Upper lobe of left lung (tissue), 6 donors: ENCODE data around the gene INMT. TPM values are rescaled to one million over a fixed set of nuclear protein-coding genes. Genes with fewer than 3 reads are reported as not detected.
A peak's percentile ranks its signal among the peaks of the same experiment; 100 is the strongest.

ENCODE experiments used
- ATAC-seq, 2 donors: fragments of 200-7000 bp; cut with Tn5 transposase; one replicate each; pipeline ENCODE4 v1.9.1; 2022; ENCODE audit warnings: mild to moderate bottlenecking in 2 of 2, moderate library complexity in 2 of 2; ENCODE audit not compliant: low FRiP score in 2 of 2
- DNase-seq, 2 donors: peaks; one replicate each; pipeline ENCODE4 v3.0.0-alpha.2; 2019 to 2020
- H3K27ac ChIP-seq, 4 donors: fragments of 200-600 bp; sonication (generic); one replicate each; pipeline ENCODE4 v1.5.1; 2016 to 2019
- H3K27me3 ChIP-seq, 4 donors: fragments of 200-600 bp; sonication (generic); one replicate each; pipeline ENCODE4 v1.5.1; 2017 to 2019
- H3K36me3 ChIP-seq, 4 donors: fragments of 200-600 bp; sonication (generic); one replicate each; pipeline ENCODE4 v1.5.1; 2016 to 2019
- H3K4me1 ChIP-seq, 4 donors: fragments of 200-600 bp; sonication (generic); one replicate each; pipeline ENCODE4 v1.5.1; 2018 to 2019
- H3K4me3 ChIP-seq, 4 donors: fragments of 200-600 bp; sonication (generic); one replicate each; pipeline ENCODE4 v1.5.1; 2017 to 2019; ENCODE audit warnings: mild to moderate bottlenecking in 2 of 4, moderate library complexity in 1 of 4
- H3K9me3 ChIP-seq, 4 donors: fragments of 200-600 bp; sonication (generic); one replicate each; pipeline ENCODE4 v1.5.1; 2018 to 2019
- EP300 ChIP-seq, 4 donors: sonication (generic); formaldehyde crosslinking; IDR thresholded peaks; one replicate each; pipeline ENCODE4 v1.5.1; 2017; ENCODE audit warnings: antibody characterized with exemption in 4 of 4, control low read depth in 2 of 4
- POLR2A ChIP-seq, 4 donors: fragments of 450-650 bp; IDR thresholded peaks; one replicate each; pipeline ENCODE4 v1.5.1; 2016 to 2017; ENCODE audit warnings: antibody characterized with exemption in 4 of 4, mild to moderate bottlenecking in 2 of 4
- POLR2AphosphoS5 ChIP-seq, 2 donors: sonication (generic); formaldehyde crosslinking; IDR thresholded peaks; one replicate each; pipeline ENCODE4 v1.5.1; 2017; ENCODE audit warnings: antibody characterized with exemption in 2 of 2
- WGBS, 2 donors: methylation state at CpG; one replicate each; pipeline ENCODE4 v1.1.5; 2017 to 2018; 5-methylcytosine and 5-hydroxymethylcytosine counted together
- total RNA-seq, 6 donors: library from RNA; depleted of rRNA in 4 of 6; stranded (reverse); fragments of >200 nt in 4 of 6; gene quantifications; one replicate each; pipeline versions ENCODE4 v1.1.0 to v1.2.1, GENCODE V29; 2016 to 2021
- TF ChIP-seq, protein P1 (sequence below), 6 experiments: fragments of 450-650 bp in 4 of 6; fragments of 200-600 bp in 2 of 6; sonication (generic) in 2 of 6; IDR thresholded peaks; one replicate each; pipeline ENCODE4 v1.5.1; 2016 to 2019; ENCODE audit warnings: antibody characterized with exemption in 6 of 6
- donor health status: DM: no; HTN: no; CAD: no; lungs with moderate emphysema.
- donor health status: DM: no; HTN: yes; CAD: no; lungs with severe emphysema.

Gene INMT
- total RNA-seq, 6 donors from 2014 or later: 70.5 to 447 (median 322) TPM

DNA sequence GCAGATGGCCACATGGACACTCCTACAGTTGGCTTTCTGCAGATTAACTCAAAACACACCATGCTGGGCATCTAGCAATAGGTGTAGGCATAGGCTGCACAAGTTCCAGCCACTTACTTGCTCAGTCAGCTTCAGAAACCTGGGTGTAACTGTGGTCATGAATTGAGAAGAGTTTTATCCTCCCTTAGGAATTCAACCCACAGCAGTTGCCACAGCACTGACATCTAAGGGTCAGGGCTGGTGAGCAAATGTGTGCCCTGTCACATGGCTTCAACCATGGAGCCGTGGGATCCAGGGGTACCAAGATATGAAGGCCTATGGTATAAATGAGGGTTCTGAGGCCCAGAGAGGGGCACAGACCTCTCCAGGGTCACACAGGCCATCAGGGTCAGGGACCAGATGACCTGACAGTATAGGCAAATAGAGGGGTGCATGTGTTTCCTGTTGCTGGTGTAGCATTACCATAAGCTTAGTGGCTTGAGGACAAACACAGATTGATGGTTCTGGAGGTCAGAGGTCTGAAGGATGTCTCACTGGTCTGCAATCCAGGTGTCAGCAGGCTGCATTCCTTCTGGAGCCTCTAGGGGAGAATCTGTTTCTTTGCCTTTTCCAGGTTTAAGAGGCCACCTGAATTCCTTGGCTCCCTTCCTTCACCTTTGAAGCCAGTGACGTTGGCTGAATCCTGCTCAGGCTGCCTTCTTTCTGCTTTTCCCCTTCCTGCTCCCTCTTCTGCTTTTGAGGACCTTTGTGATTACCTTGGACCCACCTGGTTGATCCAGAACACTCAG, 43.4 kb downstream of the INMT start:
- DNase-seq (no peak), ATAC-seq (no peak)
- Histone ChIP-seq H3K9me3 (no peaks in the 10 kb centered on the region), H3K4me1 (peaks cover 6 to 20% (median 18%) of the 10 kb centered on the region in 4 donors), H3K27me3 (no peaks in the 10 kb centered on the region), H3K27ac (peak overlapping the region in 3 of 4 donors; percentile 13 to 50 (median 37)), H3K36me3 (peaks cover 0 to 15% (median 6%) of the 10 kb centered on the region in 4 donors), H3K4me3 (no peak overlapping the region)
- TF ChIP-seq EP300 (IDR thresholded peaks at IDR 0.05) (no peak), POLR2AphosphoS5 (IDR thresholded peaks at IDR 0.05) (no peak), POLR2A (IDR thresholded peaks at IDR 0.05) (no peak)
- TF ChIP-seq, protein P1, sequence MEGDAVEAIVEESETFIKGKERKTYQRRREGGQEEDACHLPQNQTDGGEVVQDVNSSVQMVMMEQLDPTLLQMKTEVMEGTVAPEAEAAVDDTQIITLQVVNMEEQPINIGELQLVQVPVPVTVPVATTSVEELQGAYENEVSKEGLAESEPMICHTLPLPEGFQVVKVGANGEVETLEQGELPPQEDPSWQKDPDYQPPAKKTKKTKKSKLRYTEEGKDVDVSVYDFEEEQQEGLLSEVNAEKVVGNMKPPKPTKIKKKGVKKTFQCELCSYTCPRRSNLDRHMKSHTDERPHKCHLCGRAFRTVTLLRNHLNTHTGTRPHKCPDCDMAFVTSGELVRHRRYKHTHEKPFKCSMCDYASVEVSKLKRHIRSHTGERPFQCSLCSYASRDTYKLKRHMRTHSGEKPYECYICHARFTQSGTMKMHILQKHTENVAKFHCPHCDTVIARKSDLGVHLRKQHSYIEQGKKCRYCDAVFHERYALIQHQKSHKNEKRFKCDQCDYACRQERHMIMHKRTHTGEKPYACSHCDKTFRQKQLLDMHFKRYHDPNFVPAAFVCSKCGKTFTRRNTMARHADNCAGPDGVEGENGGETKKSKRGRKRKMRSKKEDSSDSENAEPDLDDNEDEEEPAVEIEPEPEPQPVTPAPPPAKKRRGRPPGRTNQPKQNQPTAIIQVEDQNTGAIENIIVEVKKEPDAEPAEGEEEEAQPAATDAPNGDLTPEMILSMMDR (IDR thresholded peaks at IDR 0.05): peak in 1 of 6 experiments; percentile 35
- 62 to 78% methylated on average over 2 of the region's 2 CpGs for WGBS, 2 donors

GRCh38 chr7:30796105-30796869, 44.4 kb downstream of the INMT start:
- peaks cover 3 to 29% (median 24%) of the 10 kb centered on the region in 4 donors for H3K4me1 ChIP-seq
- TF ChIP-seq, protein P1 (IDR thresholded peaks at IDR 0.05): no peak
- TF ChIP-seq POLR2A (IDR thresholded peaks at IDR 0.05) (no peak), EP300 (IDR thresholded peaks at IDR 0.05) (no peak), POLR2AphosphoS5 (IDR thresholded peaks at IDR 0.05) (no peak)
- H3K27me3 ChIP-seq: no peaks in the 10 kb centered on the region
- WGBS, 2 donors: 50 to 57% methylated on average over 1 of the region's 1 CpG
- DNase-seq: no peak
- H3K4me3 ChIP-seq: no peak overlapping the region
- H3K27ac ChIP-seq: peak overlapping the region in 3 of 4 donors; percentile 13 to 50 (median 37)
- H3K36me3 ChIP-seq: peaks cover 0 to 13% (median 6%) of the 10 kb centered on the region in 4 donors
- no peak for ATAC-seq
- no peaks in the 10 kb centered on the region for H3K9me3 ChIP-seq

DNA sequence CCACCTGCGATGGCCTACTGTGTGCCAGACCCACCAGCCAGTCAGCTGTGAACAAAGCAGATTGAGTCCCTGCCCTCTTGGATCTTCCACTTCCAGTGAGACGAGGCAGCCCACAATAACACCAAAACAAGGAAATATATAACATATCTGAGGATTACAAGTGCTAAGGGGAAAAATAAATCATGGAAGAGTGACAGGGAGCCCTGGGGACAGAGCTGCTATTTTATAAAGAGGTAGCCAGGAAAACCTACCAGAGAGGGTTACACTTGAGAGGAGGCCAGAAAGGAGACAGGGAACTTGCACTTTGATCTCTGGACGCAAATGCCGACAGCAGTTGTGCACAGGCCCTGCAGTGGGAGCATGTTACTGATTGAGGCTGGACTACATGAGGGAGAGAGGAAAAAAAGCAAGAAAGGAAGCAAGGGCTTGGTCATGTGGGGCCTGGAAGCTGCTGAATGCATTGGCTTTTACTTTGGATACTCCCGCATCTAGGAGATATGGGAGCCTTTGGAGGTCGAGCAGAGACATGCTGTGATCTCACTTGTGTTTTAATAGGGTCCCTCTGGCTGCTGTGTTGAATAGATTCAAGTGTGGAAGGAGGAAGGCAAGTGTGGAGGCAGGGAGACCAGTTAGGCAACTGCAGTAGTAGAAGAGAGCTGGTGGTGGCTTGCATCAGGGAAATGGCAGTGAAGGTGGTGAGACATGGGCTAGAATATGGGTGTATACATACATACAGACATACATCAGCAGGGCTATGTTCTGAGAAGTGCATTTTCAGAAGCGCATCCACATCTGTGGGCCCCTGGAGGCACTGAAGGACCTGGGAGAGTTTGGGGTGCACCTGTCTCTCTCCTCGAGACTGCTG, 45.5 kb downstream of the INMT start:
- Histone ChIP-seq H3K4me3 (no peak overlapping the region), H3K27ac (peak overlapping the region in 2 of 4 donors; percentile 7 to 37), H3K36me3 (peaks cover 0 to 7% (median 1%) of the 10 kb centered on the region in 4 donors), H3K27me3 (no peaks in the 10 kb centered on the region), H3K4me1 (peaks cover 3 to 32% (median 25%) of the 10 kb centered on the region in 4 donors), H3K9me3 (no peaks in the 10 kb centered on the region)
- no peak for ATAC-seq
- no peak for TF ChIP-seq EP300 (IDR thresholded peaks at IDR 0.05)
- TF ChIP-seq POLR2A (IDR thresholded peaks at IDR 0.05): no peak
- TF ChIP-seq, protein P1 (IDR thresholded peaks at IDR 0.05): no peak
- TF ChIP-seq POLR2AphosphoS5 (IDR thresholded peaks at IDR 0.05): no peak
- 71 to 82% methylated on average over 8 of the region's 8 CpGs for WGBS, 2 donors
- DNase-seq: no peak

DNA sequence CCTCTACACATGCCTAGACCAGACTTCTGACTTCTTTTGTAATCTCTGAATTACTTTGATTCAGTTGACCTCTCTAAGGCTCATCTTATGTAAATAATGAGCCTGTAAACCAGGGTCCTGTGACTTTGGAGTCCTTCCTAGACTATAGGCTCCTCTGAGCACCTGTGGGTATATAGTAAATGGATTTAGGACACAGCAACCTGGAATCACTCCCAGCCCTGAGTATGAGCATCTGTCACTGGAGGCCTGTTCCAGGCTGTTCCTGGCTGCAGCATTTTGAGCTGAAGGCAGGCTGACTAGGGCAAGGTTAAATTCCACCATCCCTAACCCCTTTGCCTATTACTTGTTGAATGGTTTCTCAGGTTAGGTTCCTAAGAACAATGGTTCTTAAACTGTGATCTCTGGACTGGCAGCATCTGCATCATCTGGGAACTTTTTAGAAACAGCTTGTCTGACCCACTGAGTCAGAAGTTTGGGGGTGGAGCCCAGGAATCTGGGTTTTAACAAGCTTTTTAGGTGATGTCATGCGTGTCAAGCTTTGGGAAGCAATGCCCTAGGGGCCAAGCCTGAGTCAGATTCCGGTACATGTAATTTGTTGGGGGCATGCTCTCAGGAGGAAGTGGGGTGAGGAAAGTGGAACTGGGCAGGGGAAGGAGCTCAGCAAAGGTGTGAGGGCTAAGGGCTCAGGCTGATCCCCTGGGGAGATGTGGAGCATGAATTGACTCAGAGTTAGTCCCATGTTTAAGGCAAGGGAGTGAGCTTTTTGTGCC, 47.5 kb downstream of the INMT start:
- no peak for DNase-seq
- Histone ChIP-seq H3K4me3 (no peak overlapping the region), H3K9me3 (no peaks in the 10 kb centered on the region), H3K27ac (peak overlapping the region in 1 of 4 donors; percentile 21), H3K4me1 (peaks cover 14 to 42% (median 34%) of the 10 kb centered on the region in 4 donors), H3K36me3 (peaks cover 0 to 7% (median 1%) of the 10 kb centered on the region in 4 donors), H3K27me3 (no peaks in the 10 kb centered on the region)
- ATAC-seq: peak in 1 of 2 donors; percentile 70
- TF ChIP-seq POLR2AphosphoS5 (IDR thresholded peaks at IDR 0.05) (peak; percentile 18 to 37), POLR2A (IDR thresholded peaks at IDR 0.05) (no peak)
- 62 to 84% methylated on average over 2 of the region's 2 CpGs for WGBS, 2 donors
